GM12873 (cell line): ENCODE data around the gene FOXK2.

ENCODE experiments used
- TF ChIP-seq, protein P1 (sequence below): IDR thresholded peaks from 2 replicates; pipeline ENCODE4 v1.5.1; 2012; ENCODE audit warnings: low read depth, mild to moderate bottlenecking, moderate library complexity, low read length, control low read depth; ENCODE audit not compliant: insufficient read depth; ENCODE audit errors: missing control alignments

Gene FOXK2

DNA sequence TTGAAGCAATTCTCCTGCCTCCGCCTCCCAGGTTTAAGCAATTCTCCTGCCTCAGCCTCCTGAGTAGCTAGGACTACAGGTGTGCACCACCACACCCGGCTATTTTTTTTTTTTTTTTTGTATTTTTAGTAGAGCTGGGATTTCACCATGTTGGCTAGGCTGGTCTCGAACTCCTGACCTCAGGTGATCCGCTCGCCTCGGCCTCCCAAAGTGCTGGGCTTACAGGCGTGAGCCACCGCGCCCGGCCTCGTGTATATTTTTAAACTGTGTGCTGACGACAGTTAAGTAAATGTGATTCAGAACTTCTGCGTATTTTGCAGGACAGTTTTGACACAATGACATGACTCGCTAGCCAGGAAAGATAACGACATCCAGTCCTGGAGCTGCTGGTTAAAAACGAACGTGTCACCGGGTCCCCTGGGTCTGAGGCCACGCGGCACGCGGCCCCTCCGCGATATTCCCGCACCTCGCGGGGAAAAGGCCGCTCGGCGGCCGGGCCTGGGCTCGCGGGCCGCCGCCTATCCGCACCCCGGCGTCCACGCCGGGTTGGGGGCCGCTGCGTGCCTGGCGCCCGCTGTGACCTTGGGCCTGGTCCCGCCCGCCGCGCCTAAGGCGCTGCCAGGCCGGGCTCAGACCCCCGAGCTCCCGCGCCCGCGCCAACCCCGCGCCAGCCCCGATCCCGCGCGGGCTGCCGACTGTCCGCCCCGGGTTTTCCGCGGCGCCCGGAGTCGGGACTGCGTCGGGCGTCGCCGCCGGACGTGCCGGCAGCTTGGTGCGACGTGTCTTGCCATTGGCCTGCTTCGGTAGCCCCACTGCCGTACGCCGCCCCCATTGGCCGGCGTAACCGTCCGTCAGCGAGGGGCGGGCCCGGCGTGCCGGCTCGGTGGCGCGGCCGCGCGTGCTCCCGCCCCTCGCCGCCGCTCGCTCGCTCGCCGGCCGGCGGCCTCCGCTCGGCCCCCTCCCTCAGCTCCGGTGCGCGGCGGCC lies at the start of gene FOXK2:
FOXK2 (plus strand) TSS at position 907 of the 985 bp plus-strand sequence. CDS start 157 bp downstream, outside the sequence.
- TF ChIP-seq, protein P1, sequence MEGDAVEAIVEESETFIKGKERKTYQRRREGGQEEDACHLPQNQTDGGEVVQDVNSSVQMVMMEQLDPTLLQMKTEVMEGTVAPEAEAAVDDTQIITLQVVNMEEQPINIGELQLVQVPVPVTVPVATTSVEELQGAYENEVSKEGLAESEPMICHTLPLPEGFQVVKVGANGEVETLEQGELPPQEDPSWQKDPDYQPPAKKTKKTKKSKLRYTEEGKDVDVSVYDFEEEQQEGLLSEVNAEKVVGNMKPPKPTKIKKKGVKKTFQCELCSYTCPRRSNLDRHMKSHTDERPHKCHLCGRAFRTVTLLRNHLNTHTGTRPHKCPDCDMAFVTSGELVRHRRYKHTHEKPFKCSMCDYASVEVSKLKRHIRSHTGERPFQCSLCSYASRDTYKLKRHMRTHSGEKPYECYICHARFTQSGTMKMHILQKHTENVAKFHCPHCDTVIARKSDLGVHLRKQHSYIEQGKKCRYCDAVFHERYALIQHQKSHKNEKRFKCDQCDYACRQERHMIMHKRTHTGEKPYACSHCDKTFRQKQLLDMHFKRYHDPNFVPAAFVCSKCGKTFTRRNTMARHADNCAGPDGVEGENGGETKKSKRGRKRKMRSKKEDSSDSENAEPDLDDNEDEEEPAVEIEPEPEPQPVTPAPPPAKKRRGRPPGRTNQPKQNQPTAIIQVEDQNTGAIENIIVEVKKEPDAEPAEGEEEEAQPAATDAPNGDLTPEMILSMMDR = no peak

DNA sequence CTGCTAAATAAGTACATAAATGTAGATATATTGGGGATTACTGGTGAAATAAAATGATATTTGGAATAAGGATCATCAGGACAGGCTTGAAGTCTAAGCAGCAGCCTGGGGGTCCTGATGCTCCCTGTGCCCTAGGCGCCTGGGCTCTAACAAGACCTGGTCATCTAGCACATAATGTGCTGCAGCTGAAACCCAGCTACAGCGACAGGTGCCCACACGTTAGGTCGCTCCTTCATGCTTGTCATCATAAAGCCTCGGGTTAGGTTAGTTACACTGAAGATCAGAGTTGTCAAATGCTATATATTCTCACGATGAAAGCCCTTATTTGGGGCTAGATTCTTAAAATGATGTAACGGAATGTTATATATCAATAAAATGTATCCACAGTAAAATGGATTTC lies 49.5 kb upstream of the FOXK2 start:
- TF ChIP-seq, protein P1 = no peak

DNA sequence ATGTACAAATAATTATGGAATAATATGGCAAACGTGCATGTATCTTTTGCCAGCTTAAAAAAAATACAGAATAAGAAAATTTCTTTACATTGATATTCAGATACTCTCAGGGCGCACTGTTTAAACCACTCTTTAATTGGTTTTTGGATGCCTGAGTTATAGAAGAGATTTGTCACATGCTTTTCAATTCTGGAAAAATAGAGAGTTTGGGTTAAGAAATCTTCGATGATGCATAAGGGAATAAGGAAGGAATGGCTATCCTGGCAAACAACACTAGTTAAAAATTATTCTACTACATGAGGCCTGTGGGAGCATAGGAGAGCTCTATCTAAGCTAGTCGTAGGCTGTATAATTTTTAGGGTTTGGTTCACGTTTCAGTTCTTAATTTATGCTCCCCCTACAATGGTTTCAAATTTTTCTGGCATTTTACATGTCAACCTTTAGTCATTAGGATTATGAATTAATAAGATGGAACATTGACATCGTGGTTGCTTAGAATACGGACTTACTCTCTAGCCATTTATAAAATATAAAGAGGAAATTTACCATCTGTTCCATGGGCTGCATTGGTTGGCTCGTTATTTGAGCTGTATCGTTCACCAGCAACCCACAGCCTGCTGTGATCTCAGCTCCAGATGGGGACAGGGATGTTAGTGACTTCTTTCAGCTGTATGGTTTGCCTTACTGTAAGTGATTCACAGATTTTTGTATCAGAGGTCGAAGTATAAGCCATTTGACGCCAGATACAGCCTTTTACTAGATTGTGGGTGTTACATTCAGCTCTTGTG lies 45.1 kb upstream of the FOXK2 start:
- TF ChIP-seq, protein P1 = no peak

DNA sequence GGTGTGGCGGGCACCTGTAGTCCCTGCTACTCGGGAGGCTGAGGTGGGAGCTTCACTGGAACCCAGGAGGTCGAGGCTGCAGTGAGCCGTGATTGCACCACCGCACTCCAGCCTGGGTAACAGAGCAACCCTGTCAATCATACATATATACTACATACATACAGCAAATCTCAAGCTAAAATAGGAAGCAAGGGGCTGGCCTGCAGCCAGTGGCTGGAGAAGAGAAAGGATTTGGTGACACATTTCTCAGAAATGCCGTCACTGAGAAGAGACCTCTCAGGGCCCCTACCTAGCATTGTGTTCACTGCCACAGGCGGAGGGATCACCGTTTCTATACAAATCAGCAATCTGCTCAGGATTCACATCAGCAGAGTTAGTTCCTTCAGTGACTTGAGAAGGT lies 44.1 kb upstream of the FOXK2 start:
- TF ChIP-seq, protein P1 = no peak

DNA sequence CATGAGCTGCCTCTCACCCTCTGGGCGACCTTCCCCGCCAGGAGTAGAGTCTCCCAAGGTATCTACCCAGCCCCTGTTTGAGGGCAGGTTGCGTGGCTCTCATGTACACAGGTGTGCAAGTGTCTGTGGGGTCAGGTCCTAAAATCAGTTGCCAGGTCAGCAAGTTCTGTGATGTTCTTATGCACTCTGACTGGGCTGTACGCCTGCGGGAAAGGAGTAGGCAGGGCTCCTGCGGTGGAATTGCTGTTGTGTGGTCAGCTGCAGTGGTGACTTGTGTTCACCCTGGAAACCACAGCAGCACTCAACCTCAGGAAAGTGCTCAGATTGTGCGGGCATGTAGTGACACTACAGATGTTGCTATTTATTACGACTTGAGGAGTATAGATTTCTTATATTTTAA lies 41.6 kb upstream of the FOXK2 start:
- TF ChIP-seq, protein P1 = no peak

DNA sequence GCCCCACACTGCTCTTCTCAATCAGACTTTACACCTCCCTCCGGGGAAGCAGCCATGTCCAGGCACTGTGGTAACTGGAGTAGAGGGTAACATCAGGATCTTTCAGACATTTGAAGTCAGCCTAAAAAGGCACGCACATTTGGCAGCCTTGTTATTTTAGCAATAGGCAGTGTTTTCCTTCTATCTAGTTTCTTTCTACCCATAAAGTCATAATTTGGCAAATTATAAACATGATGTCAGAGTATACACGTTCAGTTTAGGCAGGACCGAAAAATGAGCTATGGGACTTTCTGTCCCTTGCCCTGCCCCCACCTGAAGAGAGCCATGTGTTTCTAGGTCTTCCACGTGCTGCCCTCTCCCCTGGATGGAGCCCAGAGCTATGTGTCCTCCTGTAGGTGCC lies 39.9 kb upstream of the FOXK2 start:
- TF ChIP-seq, protein P1 = no peak

DNA sequence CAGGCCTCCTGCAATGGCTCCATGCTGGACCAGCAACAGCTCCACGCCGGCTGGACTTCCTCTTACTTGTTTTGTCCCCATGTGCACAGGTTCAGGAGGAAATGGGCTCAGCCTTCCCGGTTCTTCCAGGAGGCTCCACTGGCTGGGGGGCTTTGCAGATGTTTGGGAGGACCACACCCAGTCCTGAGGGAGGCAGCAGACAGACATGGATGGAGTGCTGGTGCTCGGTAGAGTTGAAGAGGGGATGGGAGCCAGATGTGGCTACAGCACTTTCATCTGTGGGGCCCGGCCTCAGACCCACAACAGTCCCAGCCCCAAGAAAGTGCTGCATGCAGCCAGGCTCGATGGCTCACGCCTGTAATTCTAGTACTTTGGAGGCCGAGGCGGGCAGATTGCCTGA lies 39.2 kb upstream of the FOXK2 start:
- TF ChIP-seq, protein P1 = no peak
